HepG2 (cell line): ENCODE results near the gene CARMIL1.

Source experiments
- EZH2 ChIP-seq: conservative IDR thresholded peaks from 2 replicates; pipeline ENCODE4 v1.6.1; 2012; ENCODE audit warnings: mild to moderate bottlenecking, low read depth, low read length, moderate library complexity
- MLLT10 ChIP-seq: sonication (generic); formaldehyde crosslinking; IDR thresholded peaks from 2 replicates; pipeline ENCODE4 v1.4.0; 2020; ENCODE audit warnings: missing genetic modification reagents
- TF ChIP-seq, protein P1 (sequence below): sonication (generic); formaldehyde crosslinking; IDR thresholded peaks from 2 replicates; pipeline ENCODE4 v1.5.0; 2020; ENCODE audit warnings: mild to moderate bottlenecking, missing genetic modification reagents, moderate library complexity
- TF ChIP-seq, protein P2 (sequence below): sonication (generic); formaldehyde crosslinking; IDR thresholded peaks from 2 replicates; pipeline ENCODE4 v1.8.1; 2023; ENCODE audit warnings: mild to moderate bottlenecking, missing genetic modification reagents, borderline replicate concordance

- TF ChIP-seq MLLT10 (CRISPR knock-in tag) (no peak), EZH2 (no peak)
- TF ChIP-seq, protein P1, sequence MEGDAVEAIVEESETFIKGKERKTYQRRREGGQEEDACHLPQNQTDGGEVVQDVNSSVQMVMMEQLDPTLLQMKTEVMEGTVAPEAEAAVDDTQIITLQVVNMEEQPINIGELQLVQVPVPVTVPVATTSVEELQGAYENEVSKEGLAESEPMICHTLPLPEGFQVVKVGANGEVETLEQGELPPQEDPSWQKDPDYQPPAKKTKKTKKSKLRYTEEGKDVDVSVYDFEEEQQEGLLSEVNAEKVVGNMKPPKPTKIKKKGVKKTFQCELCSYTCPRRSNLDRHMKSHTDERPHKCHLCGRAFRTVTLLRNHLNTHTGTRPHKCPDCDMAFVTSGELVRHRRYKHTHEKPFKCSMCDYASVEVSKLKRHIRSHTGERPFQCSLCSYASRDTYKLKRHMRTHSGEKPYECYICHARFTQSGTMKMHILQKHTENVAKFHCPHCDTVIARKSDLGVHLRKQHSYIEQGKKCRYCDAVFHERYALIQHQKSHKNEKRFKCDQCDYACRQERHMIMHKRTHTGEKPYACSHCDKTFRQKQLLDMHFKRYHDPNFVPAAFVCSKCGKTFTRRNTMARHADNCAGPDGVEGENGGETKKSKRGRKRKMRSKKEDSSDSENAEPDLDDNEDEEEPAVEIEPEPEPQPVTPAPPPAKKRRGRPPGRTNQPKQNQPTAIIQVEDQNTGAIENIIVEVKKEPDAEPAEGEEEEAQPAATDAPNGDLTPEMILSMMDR = no peak
- TF ChIP-seq, protein P2, sequence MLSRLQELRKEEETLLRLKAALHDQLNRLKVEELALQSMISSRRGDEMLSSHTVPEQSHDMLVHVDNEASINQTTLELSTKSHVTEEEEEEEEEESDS (CRISPR knock-in tag) = no peak
These were observed 11.5 kb upstream of the CARMIL1 start for GRCh38 chr6:25267662-25268061.
